GM10266 (cell line): ENCODE measurements around the gene PRDM10.
"Not testable (repeated sequence)": the region's sequence is repeated elsewhere in the genome, so short reads cannot be mapped to it uniquely, and the experiment has no call there.

Experiments
- DNase-seq: peaks from one replicate; pipeline ENCODE4 v3.0.0; 2012; ENCODE audit errors: extremely low spot score
- CTCF ChIP-seq: IDR thresholded peaks from 2 replicates; pipeline ENCODE4 v1.5.1; 2012; ENCODE audit warnings: mild to moderate bottlenecking, low read depth; ENCODE audit not compliant: control insufficient read depth, insufficient read depth; ENCODE audit errors: missing control alignments

Gene PRDM10

GRCh38 chr11:129972611-129973010 lies 30.0 kb downstream of the PRDM10 start:
- no peak for DNase-seq
- TF ChIP-seq CTCF: no peak

- DNase-seq: not testable (repeated sequence)
Measured at GRCh38 chr11:129971856-129972255, 30.8 kb downstream of the PRDM10 start.

GRCh38 chr11:129969920-129970319 lies 32.7 kb downstream of the PRDM10 start:
- no peak for DNase-seq
- no peak for TF ChIP-seq CTCF

GRCh38 chr11:129968591-129969419 lies 33.8 kb downstream of the PRDM10 start:
- TF ChIP-seq CTCF: no peak
- no peak for DNase-seq

GRCh38 chr11:129967996-129968395 lies 34.6 kb downstream of the PRDM10 start:
- no peak for DNase-seq
- no peak for TF ChIP-seq CTCF

GRCh38 chr11:129965248-129965647 lies 37.4 kb downstream of the PRDM10 start:
- TF ChIP-seq CTCF: no peak
- DNase-seq: no peak

- DNase-seq: peak; percentile 65
- no peak for TF ChIP-seq CTCF
Measured at GRCh38 chr11:129960216-129961214, 42.1 kb downstream of the PRDM10 start.
